Measurements from ENCODE around the gene VSIG4. TPM values are rescaled to one million over a fixed set of nuclear protein-coding genes. Genes with fewer than 3 reads are reported as not detected.
"Not testable (repeated sequence)": the region's sequence is repeated elsewhere in the genome, so short reads cannot be mapped to it uniquely, and the experiment has no call there.

VSIG4 gene
- polyA plus RNA-seq, 1 donor: 16.2 TPM

DNA sequence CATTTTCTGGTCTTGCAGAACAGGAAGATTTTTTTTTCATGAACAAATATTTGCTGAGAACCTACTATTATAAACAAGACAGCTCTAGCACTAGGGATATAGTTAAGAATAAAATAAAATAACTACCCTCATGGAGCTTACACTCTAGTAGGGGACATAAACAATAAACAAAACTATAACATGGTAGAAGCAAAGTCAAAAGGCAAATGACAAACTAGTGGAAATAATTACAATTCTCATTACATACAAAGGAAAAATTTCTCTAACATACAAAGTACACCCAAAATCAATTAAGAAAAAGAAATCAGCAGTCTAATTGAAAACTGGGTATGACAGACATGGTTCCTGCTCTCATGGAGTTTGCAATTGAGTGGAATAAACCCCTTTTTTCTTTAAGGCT lies 32.0 kb downstream of the VSIG4 start:
- no peak for DNase-seq

- DNase-seq: no peak
Observed at GRCh38 chrX:66005830-66006449, 33.9 kb downstream of the VSIG4 start.

- no peak for DNase-seq
Observed at GRCh38 chrX:66004928-66005829, 34.7 kb downstream of the VSIG4 start.

DNA sequence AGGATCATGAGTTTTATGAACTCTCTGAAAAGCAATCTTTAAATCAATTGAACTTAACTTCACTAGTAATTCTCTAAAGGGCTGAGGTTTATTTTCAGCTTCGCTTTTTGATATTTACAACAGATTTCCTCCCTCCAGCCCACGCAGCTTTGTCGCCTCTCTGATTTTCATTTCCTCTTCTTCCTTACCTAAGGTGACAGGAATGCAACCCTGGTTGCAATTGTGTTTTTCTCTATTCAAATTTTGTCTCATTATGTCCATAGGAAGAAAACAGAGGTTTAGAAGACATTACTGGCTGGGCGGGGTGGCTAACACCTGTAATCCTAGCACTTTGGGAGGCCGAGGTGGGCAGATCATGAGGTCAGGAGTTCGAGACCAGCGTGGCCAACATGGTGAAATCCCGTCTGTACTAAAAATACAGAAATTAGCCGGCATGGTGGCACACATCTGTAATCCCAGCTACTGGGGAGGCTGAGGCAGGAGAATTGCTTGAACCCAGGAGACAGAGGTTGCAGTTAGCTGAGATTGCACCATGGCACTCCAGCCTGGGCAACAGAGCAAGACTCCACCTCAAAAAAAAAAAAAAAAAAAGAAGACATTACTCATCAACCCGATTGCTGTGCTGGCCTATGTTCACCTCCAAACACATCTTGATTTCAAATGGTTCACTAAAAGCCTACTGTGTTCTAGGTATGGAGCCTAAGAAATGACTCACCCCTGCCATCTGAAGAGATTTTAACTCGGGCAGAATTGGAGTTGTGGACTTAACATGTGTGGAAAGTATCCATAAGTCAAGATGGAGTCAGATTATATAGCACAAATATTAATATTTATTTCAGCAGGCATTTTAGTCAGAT lies 36.8 kb downstream of the VSIG4 start:
- DNase-seq: no peak

GRCh38 chrX:66001596-66001995 lies 38.3 kb downstream of the VSIG4 start:
- DNase-seq: no peak

DNA sequence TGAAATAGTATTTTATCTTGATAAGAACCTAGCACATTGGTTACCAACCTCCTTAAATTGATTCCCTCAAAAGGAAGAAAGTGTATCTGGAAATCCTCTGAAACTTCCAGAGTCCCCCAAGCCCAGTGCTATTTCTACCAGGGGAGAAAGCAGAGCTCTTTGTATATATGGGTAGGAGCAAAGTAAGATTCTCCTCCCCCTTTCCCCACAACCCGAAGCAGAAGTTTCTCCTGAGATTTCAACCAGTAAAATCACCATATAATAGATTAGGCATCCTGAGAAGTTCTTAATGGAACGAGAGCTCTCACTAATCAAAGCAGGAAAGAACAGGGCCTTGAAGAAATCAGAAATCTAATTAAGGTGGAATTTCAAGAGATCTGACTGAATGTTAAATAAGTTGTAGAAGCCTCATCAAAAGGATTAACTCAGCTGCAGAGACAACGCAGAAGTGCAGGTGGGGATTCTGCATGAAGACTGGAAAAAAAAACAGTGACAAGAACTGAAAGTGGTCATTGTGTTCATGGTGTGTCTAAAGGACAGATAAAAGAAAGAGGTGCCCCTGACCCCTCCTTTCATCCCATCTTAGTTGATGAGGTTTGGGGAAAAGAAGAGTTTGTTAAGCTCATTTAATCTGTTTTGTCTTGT lies 39.1 kb downstream of the VSIG4 start:
- no peak for DNase-seq

DNA sequence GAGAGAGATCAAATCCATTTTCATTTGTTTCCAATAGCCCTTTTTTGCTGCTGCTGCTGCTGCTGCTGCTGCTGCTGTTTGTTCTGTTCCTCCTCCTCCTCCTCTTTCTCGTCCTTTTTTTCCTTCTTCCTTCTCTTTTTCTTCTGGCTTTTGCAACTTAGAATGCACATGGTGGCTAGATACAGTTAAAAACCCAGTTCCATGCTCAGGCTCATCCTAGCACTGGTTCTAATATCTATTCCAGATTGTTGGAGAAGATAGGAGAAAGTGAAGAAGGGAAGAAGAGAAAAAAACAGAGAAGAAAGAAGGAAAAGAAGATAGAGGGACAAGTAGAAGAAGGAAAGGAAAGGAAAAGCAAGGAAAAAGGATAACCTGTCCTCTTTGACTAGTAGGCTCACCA lies 39.7 kb downstream of the VSIG4 start:
- no peak for DNase-seq

DNA sequence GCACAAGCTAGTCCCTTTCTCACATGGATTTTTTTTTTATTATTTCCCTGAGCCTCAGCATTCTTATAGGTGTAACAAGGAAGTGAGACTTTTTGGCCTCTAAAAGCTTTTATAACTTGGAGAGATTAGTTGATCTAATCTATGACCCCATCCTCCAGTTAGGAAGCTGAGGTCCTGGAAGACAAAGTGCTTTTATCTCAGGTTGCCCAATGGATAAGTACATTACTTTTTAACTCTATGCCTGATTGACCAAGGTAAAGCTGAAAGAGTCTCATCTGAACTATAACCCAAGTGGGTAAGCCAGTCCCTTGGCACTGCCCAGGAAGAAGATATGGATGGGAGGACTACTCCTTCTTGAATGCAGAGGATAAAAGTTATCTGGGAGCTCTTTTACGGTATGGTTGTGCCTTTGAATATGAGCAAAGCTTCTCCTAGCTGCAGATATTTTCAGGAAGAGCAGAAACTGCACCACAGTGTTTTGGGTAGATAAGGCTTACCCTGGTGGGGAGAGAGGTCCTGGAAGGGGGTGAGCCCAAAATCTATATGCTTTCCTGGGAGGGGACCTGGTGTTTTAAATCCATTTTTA lies 40.2 kb downstream of the VSIG4 start:
- no peak for DNase-seq

GRCh38 chrX:65999029-65999562 lies 40.8 kb downstream of the VSIG4 start:
- DNase-seq: no peak

GRCh38 chrX:65997978-65998717 lies 41.7 kb downstream of the VSIG4 start:
- DNase-seq: no peak

GRCh38 chrX:65994519-65995506 lies 45.1 kb downstream of the VSIG4 start:
- DNase-seq: no peak

DNA sequence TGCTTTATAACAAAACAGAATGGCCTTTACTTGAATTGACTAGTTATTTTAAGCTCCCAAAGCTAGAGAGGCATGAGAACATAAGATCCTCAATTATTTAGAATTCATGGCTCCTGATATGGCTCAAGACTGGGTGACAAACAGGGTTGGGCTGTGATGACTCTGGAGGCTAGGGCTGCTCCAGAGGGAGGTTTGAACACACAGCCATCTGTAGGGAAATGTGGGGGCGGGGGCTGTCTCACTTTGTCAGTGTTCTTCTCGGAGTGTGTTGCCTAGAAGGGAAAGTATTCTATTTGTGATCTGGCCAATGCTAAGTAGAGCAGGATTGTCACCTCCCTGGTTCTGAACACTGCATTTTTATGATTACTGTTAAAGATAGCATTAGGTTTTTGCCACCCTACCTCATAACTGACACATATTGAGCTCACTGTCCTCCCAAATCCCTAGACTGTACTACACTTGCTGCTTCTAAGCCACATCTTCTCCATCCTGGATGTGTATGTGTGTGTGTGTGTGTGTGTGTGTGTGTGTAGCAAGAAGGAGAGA lies 45.9 kb downstream of the VSIG4 start:
- no peak for DNase-seq

DNA sequence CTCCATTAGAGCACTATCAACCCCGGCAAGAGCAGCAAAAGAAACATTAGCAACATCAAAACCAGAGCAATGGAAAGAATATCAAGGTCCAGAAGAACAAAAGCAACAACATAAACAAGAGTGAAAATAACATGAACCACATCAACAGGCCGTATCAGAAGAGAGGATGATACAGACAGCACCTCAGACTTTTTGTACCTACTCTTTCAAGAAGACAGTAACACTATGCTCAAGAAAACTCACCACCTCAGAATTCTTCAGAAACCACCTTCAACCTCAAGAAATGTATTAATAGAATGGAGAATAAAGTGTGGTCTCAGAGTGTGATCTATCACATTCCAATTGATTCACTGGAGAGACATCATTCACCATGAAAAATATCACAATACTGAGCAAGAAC lies 46.5 kb downstream of the VSIG4 start:
- DNase-seq: no peak

- DNase-seq: no peak
Observed at GRCh38 chrX:65990702-65991101, 49.2 kb downstream of the VSIG4 start.

DNA sequence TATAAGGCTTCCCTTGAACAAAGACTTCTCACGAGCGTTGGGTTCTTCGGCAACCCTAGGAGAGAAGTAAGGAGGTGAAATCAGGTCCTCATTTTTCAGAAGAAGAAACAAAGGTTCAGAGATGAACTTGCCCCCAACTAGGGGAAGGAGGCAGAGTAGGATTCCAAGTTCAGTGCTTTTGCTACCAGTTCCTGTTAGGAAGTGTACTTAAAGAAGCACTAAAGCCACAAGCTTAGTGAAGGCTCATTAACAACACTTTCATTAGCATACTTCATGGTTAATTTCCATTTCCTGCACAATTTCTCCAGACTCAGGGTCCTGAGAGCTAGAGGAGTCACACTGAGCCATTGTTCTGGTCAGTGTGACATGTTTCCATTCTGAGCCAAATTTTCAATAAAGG lies 52.1 kb downstream of the VSIG4 start:
- no peak for DNase-seq

DNA sequence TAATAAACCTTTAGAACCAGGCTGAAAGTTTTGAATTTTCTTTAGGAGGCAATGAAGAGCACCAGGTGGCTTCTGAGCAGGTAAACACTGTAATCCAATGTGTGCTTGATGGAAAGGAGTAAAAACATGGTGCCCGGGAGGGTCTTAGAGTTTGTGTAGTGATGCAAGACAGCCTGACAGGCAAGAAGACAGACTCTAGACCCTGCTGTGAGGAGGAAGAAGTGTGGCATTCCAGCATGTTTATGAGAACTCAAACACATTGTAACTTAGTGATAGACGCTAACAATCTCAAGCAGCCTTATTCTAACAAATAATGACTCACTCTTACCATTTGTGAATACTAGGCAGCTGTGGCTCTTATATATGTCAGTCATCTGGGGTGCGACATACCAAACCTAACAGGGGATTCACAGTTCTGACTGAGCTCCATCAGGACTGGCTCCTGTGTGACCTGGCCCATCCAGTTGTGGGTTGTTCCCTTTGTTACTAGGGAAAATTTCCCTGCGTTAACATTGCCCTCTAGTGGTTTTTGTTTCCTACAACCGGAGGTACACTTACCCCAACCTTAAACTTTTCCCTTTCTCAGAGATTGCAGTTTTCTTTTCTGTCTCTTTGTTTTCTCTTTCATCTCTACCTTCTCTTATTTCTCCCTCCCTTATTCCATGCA lies 53.8 kb downstream of the VSIG4 start:
- DNase-seq: peak; percentile 46

DNA sequence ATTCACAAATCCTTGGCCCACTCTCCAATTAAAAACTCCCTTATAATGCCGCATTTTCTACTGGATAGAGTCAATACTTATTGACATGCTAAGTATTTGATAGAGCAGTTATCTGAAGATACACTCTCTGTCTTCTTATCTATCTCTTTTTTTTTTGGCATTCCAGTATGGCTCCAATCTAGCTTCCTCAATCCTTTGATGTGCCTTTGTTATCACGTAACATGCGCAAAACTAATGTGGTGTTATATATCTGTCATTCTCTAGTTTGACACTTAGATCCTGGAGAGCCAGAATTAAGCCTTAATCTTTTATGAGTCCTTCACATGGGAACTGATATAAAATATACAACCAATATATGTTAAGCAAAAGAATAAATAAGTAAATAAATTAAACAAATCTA lies 54.7 kb downstream of the VSIG4 start:
- no peak for DNase-seq

DNA sequence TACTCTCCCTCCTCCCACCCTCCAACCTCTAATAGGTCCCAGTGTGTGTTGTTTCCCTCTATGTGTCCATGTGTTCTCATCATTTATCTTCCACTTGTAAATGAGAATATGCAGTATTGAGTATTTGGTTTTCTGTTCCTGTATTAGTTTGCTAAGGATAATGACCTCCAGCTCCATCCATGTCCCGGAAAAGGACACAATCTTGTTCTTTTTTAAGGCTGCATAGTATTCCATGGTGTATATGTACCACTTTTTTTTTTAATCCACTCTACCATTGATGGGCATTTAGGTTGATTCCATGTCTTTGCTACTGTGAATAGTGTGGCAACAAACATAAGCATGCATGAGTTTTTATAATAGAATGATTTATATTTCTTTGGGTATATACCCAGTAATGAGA lies 62.7 kb downstream of the VSIG4 start:
- DNase-seq: not testable (repeated sequence)

GRCh38 chrX:65976161-65976560 lies 63.7 kb downstream of the VSIG4 start:
- DNase-seq: no peak
